ENCODE data around the gene PANX2. TPM values are rescaled to one million over a fixed set of nuclear protein-coding genes. Genes with fewer than 3 reads are reported as not detected.

PANX2 gene
- total RNA-seq, 1 donor from 2014 or later: 0.88 TPM

DNA sequence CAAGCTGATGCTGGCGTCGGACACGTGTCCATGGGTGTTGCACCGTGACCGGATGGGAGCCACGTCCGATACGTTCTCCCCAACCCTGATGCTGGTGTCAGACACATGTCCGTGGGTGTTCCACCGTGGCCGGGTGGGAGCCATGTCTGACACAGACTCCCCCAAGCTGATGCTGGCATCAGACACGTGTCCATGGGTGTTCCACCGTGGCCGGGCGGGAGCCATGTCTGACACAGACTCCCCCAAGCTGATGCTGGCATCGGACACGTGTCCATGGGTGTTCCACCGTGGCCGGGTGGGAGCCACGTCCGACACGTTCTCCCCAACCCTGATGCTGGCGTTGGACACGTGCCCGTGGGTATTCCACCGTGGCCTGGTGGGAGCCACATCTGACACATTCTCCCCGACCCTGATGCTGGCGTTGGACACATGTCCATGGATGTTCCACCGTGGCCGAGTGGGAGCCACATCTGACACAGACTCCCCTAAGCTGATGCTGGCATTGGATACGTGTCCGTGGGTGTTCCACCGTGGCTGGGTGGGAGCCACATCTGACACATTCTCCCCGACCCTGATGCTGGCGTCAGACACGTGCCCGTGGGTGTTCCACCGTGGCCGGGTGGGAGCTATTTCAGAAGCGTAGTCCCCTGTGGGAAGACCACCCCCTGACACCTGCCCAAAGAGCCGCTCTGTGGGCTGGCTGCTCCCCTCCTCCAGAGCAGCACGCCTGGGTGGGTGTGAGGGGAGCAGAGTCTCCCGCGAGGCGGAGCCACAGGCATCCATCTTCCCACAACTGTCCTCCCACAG lies 50.3 kb downstream of the PANX2 start:
- Histone ChIP-seq H3K27me3 (no peaks in the 10 kb centered on the region), H3K79me2 (ENCODE audit: low read depth) (no peaks in the 10 kb centered on the region), H3F3A (ENCODE audit: low read depth) (no peaks in the 10 kb centered on the region), H3K36me3 (no peaks in the 10 kb centered on the region), H3K9ac (no peak overlapping the region), H2AFZ (replicated peaks) (no peak overlapping the region), H3K9me3 (ENCODE audit: low read depth) (no peaks in the 10 kb centered on the region), H3K27ac (no peak overlapping the region), H3K4me2 (no peak overlapping the region), H3K4me3 (no peak overlapping the region), H3K4me1 (no peaks in the 10 kb centered on the region), H4K20me1 (ENCODE audit: low read depth) (no peaks in the 10 kb centered on the region)
- TF ChIP-seq CTCF (IDR thresholded peaks at IDR 0.05): no peak
- TF ChIP-seq EZH2 (IDR thresholded peaks at IDR 0.05): no peak
- no peak for TF ChIP-seq EZH2phosphoT487 (IDR thresholded peaks at IDR 0.05)
- H3K4me1 Mint-ChIP-seq: no peaks in the 10 kb centered on the region
- no peak overlapping the region for H3K27ac Mint-ChIP-seq
- peaks cover 8% of the 10 kb centered on the region for H3K27me3 Mint-ChIP-seq (ENCODE audit: insufficient read depth, low read depth)
- H3K9me3 Mint-ChIP-seq: no peaks in the 10 kb centered on the region
- no peak for DNase-seq (ENCODE audit: low spot score)
- peaks cover 9% of the 10 kb centered on the region for H3K36me3 Mint-ChIP-seq
- no peak overlapping the region for H3K4me3 Mint-ChIP-seq

- no peak for DNase-seq (ENCODE audit: low spot score)
- H3K9me3 ChIP-seq (ENCODE audit: low read depth): no peaks in the 10 kb centered on the region
- H3K36me3 ChIP-seq: no peaks in the 10 kb centered on the region
- no peaks in the 10 kb centered on the region for H4K20me1 ChIP-seq (ENCODE audit: low read depth)
- no peaks in the 10 kb centered on the region for H3K27me3 ChIP-seq
- no peak overlapping the region for H3K4me3 ChIP-seq
- H3K9me3 Mint-ChIP-seq: no peaks in the 10 kb centered on the region
- no peak overlapping the region for H3K4me2 ChIP-seq
- H3K4me3 Mint-ChIP-seq: no peak overlapping the region
- H3K9ac ChIP-seq: no peak overlapping the region
- H2AFZ ChIP-seq (replicated peaks): no peak overlapping the region
- H3F3A ChIP-seq (ENCODE audit: low read depth): no peaks in the 10 kb centered on the region
- no peak overlapping the region for H3K27ac Mint-ChIP-seq
- H3K27ac ChIP-seq: no peak overlapping the region
- H3K79me2 ChIP-seq (ENCODE audit: low read depth): no peaks in the 10 kb centered on the region
- peaks cover 8% of the 10 kb centered on the region for H3K27me3 Mint-ChIP-seq (ENCODE audit: insufficient read depth, low read depth)
- H3K4me1 ChIP-seq: no peaks in the 10 kb centered on the region
- H3K4me1 Mint-ChIP-seq: no peaks in the 10 kb centered on the region
- peaks cover 5% of the 10 kb centered on the region for H3K36me3 Mint-ChIP-seq
- no peak for TF ChIP-seq CTCF (IDR thresholded peaks at IDR 0.05)
Observed at GRCh38 chr22:50221410-50222300, 51.1 kb downstream of the PANX2 start.

GRCh38 chr22:50222508-50222907 lies 52.0 kb downstream of the PANX2 start:
- no peak overlapping the region for H3K4me3 Mint-ChIP-seq
- no peaks in the 10 kb centered on the region for H3F3A ChIP-seq (ENCODE audit: low read depth)
- no peaks in the 10 kb centered on the region for H3K4me1 ChIP-seq
- H3K4me3 ChIP-seq: no peak overlapping the region
- H2AFZ ChIP-seq (replicated peaks): no peak overlapping the region
- H3K36me3 ChIP-seq: no peaks in the 10 kb centered on the region
- H3K79me2 ChIP-seq (ENCODE audit: low read depth): no peaks in the 10 kb centered on the region
- H3K27ac ChIP-seq: no peak overlapping the region
- no peaks in the 10 kb centered on the region for H3K9me3 Mint-ChIP-seq
- peaks cover 8% of the 10 kb centered on the region for H3K27me3 Mint-ChIP-seq (ENCODE audit: insufficient read depth, low read depth)
- no peaks in the 10 kb centered on the region for H4K20me1 ChIP-seq (ENCODE audit: low read depth)
- no peak overlapping the region for H3K4me2 ChIP-seq
- H3K9me3 ChIP-seq (ENCODE audit: low read depth): no peaks in the 10 kb centered on the region
- no peaks in the 10 kb centered on the region for H3K4me1 Mint-ChIP-seq
- no peaks in the 10 kb centered on the region for H3K27me3 ChIP-seq
- no peak overlapping the region for H3K27ac Mint-ChIP-seq
- no peak for DNase-seq (ENCODE audit: low spot score)
- TF ChIP-seq EZH2 (IDR thresholded peaks at IDR 0.05) (no peak), EZH2phosphoT487 (IDR thresholded peaks at IDR 0.05) (no peak), CTCF (IDR thresholded peaks at IDR 0.05) (no peak)
- H3K9ac ChIP-seq: no peak overlapping the region
- H3K36me3 Mint-ChIP-seq: peaks cover 5% of the 10 kb centered on the region

Measured in neural progenitor cell (in vitro differentiated cells).